Heart left ventricle (tissue), 13 donors: ENCODE measurements around the gene PTPRD.

ENCODE experiments used
- CTCF ChIP-seq, 12 donors: fragments of 200-600 bp; sonication (generic) in 4 of 12; IDR thresholded peaks; one replicate each; pipeline versions ENCODE4 v1.5.0 to v1.8.0; 2018 to 2022; ENCODE audit warnings: antibody characterized with exemption in 12 of 12, mild to moderate bottlenecking in 5 of 12
- POLR2A ChIP-seq, 2 donors: fragments of 450-650 bp; IDR thresholded peaks; one replicate each; pipeline ENCODE4 v1.6.1; 2017; ENCODE audit warnings: antibody characterized with exemption in 2 of 2, mild to moderate bottlenecking in 2 of 2, moderate library complexity in 2 of 2
- donor health status: ischemic (EF 13 %, LVEDD 7.1; RV severe dilation, severe dysfunction).
- donor health status: DM: no; HTN: yes; CAD: no.
- donor health status: DM: no; HTN: no; CAD: no.
- donor health status: ischemic (EF 25% LVEDD 6.9; RV normal size, moderate dysfunction).
- donor health status: ischemic (EF 25% LVEDD 5.7; RV mildly dilated, moderate dysfunction).
- donor health status: ischemic (EF 35%, LVEDD 5.7; RV mildly dilated, moderate dysfunction).
- donor health status: nonischemic (EF 11% LVEDD 7.7; RV severe dilation, severe dysfunction).
- donor health status: DM: yes; HTN: yes; CAD: no.
- donor health status: PGD.
- donor health status: ischemic (EF 29% LVEDD 5.4; RV normal size, mild dysfunction).
- donor health status: nonischemic (EF 23%, LVEDD 6.1; RV moderate dilation, normal function).

- TF ChIP-seq POLR2A (IDR thresholded peaks at IDR 0.05) (no peak), CTCF (IDR thresholded peaks at IDR 0.05) (no peak)
These were observed 1831.3 kb downstream of the PTPRD start for GRCh38 chr9:8781458-8781857.
